Immature natural killer cell (primary cell): ENCODE results near the gene SOX6. TPM values are rescaled to one million over a fixed set of nuclear protein-coding genes. Genes with fewer than 3 reads are reported as not detected.
"Not testable (repeated sequence)": the region's sequence is repeated elsewhere in the genome, so short reads cannot be mapped to it uniquely, and the experiment has no call there.

Experiments used
- DNase-seq, 3 donors: peaks; one replicate each; pipeline ENCODE4 v3.0.0; 2022; ENCODE audit warnings: mixed read lengths in 1 of 3
- H3K27ac Mint-ChIP-seq, 6 donors: one replicate each; pipeline ENCODE4 v1.8.0; 2020; ENCODE audit warnings: mixed read lengths in 6 of 6, mild to moderate bottlenecking in 5 of 6, inconsistent platforms in 4 of 6, moderate library complexity in 3 of 6
- H3K27me3 Mint-ChIP-seq, 3 donors: one replicate each; pipeline ENCODE4 v1.8.0; 2020 to 2021; ENCODE audit warnings: low read depth in 3 of 3, mild to moderate bottlenecking in 3 of 3, mixed read lengths in 3 of 3, moderate library complexity in 3 of 3, inconsistent platforms in 1 of 3
- H3K36me3 Mint-ChIP-seq, 3 donors: one replicate each; pipeline ENCODE4 v1.8.0; 2020; ENCODE audit warnings: mixed read lengths in 3 of 3, inconsistent platforms in 2 of 3, mild to moderate bottlenecking in 2 of 3
- H3K4me1 Mint-ChIP-seq, 2 donors: one replicate each; pipeline ENCODE4 v1.8.0; 2020; ENCODE audit warnings: inconsistent platforms in 2 of 2, mild to moderate bottlenecking in 2 of 2, mixed read lengths in 2 of 2, moderate library complexity in 1 of 2
- H3K4me3 Mint-ChIP-seq, 5 donors: one replicate each; pipeline ENCODE4 v1.8.0; 2020; ENCODE audit warnings: mild to moderate bottlenecking in 5 of 5, mixed read lengths in 5 of 5, inconsistent platforms in 3 of 5, moderate library complexity in 3 of 5
- H3K9me3 Mint-ChIP-seq, 6 donors: one replicate each; pipeline ENCODE4 v1.8.0; 2020; ENCODE audit warnings: mild to moderate bottlenecking in 6 of 6, mixed read lengths in 6 of 6, inconsistent platforms in 4 of 6, moderate library complexity in 3 of 6
- polyA plus RNA-seq, 3 donors: library from polyadenylated mRNA; unstranded; fragments of 300-500 nt; fragmentation: Illumina TruSeq; gene quantifications; one replicate each; pipeline ENCODE4 v1.2.3, GENCODE V29; 2021

SOX6 gene
- not detected for polyA plus RNA-seq

DNA sequence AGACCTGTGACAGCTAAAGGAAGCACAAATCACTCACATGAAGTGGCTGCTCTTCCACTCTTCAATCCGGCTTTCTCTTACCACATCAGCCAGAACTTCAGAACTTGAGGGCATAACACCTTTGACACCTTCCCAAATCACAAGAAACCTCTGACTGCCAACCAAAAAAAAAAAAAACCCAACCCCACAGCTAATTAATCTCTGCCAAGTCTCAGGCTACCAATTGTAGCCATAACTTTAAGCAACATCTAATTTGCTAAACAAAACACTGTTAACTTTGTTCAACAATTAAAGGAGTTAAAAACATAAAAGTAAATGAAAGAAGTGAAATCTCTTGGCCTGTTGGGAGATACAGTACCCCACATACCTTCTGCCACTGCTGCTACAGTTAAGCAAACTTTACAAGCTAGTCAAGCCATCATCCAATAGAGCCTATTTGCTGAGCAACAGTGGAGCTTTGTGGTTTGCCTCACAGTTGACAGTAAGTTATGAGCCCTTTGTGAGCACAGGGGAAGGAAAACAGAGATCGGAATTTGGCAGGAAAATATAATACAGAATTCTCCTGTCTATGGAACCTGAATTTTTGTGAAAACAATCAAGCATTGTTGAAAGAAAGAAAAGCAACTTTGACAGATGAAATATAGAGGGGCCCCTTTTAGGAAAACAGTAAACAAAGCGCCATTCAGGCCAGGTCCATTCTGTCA lies at the start of gene SOX6:
Gene SOX6, minus strand, starts transcription at position 490 of the 704 bp plus-strand sequence. CDS start 15,298 bp downstream, outside the sequence.
- peaks cover 2 to 25% (median 8%) of the 10 kb centered on the region in 6 donors for H3K9me3 Mint-ChIP-seq
- peaks cover 0 to 4% (median 2%) of the 10 kb centered on the region in 3 donors for H3K27me3 Mint-ChIP-seq
- H3K27ac Mint-ChIP-seq: no peak within 1 kb of the TSS
- no peak within 1 kb of the TSS for H3K4me3 Mint-ChIP-seq
- H3K4me1 Mint-ChIP-seq: no peaks in the 10 kb centered on the region
- DNase-seq: no peak
- H3K36me3 Mint-ChIP-seq: no peaks in the 10 kb centered on the region

DNA sequence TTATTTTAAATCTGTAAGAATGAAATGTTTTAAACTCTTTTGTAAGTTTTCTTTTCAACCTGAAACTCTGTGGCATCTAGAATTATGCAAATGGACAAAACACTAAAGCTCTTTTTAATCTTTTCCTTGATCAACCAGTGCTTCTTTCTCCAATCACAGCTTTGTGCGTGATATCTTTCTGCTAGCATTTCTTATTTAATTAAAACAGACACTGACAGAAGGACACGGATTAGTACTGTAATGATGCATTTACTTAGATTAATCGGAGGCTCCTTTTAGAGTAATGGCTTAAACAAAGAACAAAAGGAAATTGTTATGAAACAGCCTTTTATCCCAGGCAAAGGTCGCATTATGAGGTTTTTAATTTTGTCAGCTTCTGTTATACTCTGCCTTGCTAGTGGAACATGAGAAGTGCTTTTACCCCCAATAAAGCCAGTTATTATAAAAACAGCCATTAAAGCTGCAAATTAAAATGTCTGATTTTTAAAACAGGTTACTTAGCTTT lies 48.5 kb upstream of the SOX6 start:
- no peak for DNase-seq
- Mint-ChIP-seq H3K27me3 (no peaks in the 10 kb centered on the region), H3K27ac (no peak overlapping the region), H3K4me1 (no peaks in the 10 kb centered on the region), H3K4me3 (no peak overlapping the region), H3K36me3 (no peaks in the 10 kb centered on the region), H3K9me3 (peaks cover 3 to 43% (median 6%) of the 10 kb centered on the region in 6 donors)

- no peaks in the 10 kb centered on the region for H3K36me3 Mint-ChIP-seq
- H3K4me3 Mint-ChIP-seq: no peak overlapping the region
These were observed 47.5 kb upstream of the SOX6 start for GRCh38 chr11:16403851-16404250.

DNA sequence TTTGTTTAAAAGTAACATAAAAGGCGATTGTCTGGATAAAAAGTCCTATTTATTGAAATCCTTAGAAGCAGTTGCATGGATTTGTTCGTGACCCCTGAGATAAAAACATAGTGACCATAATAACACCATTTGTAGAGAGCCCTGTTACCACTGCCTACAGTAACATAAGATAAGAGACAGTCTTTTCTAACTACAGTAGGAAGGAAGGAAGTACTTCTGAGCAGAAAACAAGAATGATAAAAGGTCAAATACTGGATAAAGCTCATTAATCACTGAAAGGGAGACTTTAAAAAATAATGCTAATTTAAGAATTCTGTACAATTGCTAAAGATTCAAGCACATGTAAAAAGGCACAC lies 47.1 kb upstream of the SOX6 start:
- no peaks in the 10 kb centered on the region for H3K36me3 Mint-ChIP-seq
- no peaks in the 10 kb centered on the region for H3K4me1 Mint-ChIP-seq
- peaks cover 4 to 39% (median 8%) of the 10 kb centered on the region in 6 donors for H3K9me3 Mint-ChIP-seq
- H3K4me3 Mint-ChIP-seq: no peak overlapping the region
- no peak for DNase-seq
- no peak overlapping the region for H3K27ac Mint-ChIP-seq
- no peaks in the 10 kb centered on the region for H3K27me3 Mint-ChIP-seq

More at GRCh38 chr11:16403851-16404250, 47.5 kb upstream of the SOX6 start:
- Mint-ChIP-seq H3K4me1 (no peaks in the 10 kb centered on the region), H3K9me3 (peaks cover 3 to 42% (median 8%) of the 10 kb centered on the region in 6 donors), H3K27me3 (no peaks in the 10 kb centered on the region), H3K27ac (no peak overlapping the region)
- no peak for DNase-seq

DNA sequence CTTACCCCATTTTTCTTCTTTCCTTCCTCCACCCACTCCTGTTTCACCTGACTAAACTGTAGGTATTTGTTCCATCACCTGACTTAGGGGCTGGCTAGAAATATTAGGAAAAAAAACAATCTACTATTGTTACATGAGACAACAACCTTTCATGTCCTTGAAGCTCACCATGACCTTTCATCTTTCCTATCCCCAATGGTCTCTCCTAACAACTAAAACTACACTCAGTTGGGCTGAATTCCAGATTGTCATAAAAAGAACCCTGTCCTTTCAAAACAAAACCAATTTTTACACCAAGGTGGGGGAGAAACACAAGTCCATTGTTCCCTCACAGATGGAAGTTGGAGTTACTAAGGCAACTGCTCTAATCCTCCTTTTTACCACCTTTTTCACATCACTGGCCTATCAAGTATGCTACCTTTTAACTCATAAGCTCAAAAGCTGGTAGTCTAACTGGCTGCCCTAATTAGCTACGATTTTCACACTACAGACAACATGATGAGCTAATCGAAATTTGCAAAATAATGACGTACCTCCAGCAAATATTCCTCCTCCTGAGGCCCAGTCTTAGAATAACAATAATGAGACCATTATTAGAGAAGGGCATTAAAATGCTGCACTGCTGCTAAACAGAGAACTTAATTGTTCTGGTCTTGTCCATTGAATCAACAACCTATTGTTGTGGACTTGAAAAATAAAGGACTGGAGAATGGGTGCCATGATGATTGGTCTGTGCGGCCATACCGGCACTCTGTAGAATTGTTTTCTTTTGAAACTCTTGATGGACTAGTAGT lies 46.5 kb upstream of the SOX6 start:
- no peak for DNase-seq
- peaks cover 6 to 38% (median 9%) of the 10 kb centered on the region in 6 donors for H3K9me3 Mint-ChIP-seq
- H3K4me3 Mint-ChIP-seq: no peak overlapping the region
- H3K27ac Mint-ChIP-seq: no peak overlapping the region
- no peaks in the 10 kb centered on the region for H3K4me1 Mint-ChIP-seq
- H3K27me3 Mint-ChIP-seq: no peaks in the 10 kb centered on the region
- no peaks in the 10 kb centered on the region for H3K36me3 Mint-ChIP-seq

- H3K9me3 Mint-ChIP-seq: peaks cover 1 to 42% (median 9%) of the 10 kb centered on the region in 6 donors
- no peaks in the 10 kb centered on the region for H3K36me3 Mint-ChIP-seq
These were observed 41.0 kb upstream of the SOX6 start for GRCh38 chr11:16397390-16397789.

DNA sequence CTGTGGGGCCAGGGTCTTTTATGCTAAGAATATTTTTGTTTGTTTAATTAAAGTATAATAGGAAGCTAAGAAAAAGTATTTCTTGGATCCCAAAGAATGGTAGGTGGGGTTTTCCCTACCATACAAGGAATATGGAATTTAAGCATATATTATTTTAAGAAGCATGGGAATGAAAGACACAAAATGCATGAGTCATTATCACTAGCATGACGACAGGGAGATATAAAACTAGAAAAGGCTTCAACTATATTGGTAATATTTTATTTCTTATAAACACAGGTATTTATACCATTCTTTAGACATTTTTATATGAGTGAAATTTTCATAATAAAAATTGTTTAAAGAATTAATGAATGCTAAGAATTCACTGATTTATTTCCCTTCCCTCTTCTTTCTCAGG lies 39.3 kb upstream of the SOX6 start:
- DNase-seq: no peak

More at GRCh38 chr11:16397390-16397789, 41.0 kb upstream of the SOX6 start:
- H3K27ac Mint-ChIP-seq: no peak overlapping the region
- no peak for DNase-seq
- peaks cover 0 to 2% (median 0%) of the 10 kb centered on the region in 3 donors for H3K27me3 Mint-ChIP-seq
- H3K4me3 Mint-ChIP-seq: no peak overlapping the region
- no peaks in the 10 kb centered on the region for H3K4me1 Mint-ChIP-seq

DNA sequence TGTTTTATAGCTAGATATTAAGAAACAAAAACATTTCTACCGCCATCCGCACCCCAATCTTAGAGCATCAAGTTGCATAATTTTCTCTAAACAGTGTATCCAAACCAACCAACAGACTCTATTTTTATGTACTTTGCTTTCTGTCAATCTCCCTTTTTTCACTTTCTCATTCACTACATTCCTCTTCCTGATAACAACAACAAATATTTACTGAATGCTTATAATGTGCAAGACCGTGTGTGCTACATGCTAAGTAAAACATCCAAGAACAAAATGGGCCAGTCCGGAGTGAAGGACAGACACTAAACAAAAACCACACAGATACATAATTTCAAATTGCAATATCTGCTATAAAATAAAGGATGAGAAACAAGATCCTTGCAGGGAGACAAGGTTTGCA lies 38.6 kb upstream of the SOX6 start:
- Mint-ChIP-seq H3K36me3 (no peaks in the 10 kb centered on the region), H3K4me3 (no peak overlapping the region), H3K4me1 (no peaks in the 10 kb centered on the region), H3K27ac (no peak overlapping the region), H3K27me3 (peaks cover 0 to 2% (median 0%) of the 10 kb centered on the region in 3 donors), H3K9me3 (peaks cover 8 to 44% (median 14%) of the 10 kb centered on the region in 6 donors)
- no peak for DNase-seq

More for the DNA sequence above, 39.3 kb upstream of the SOX6 start:
- no peak overlapping the region for H3K27ac Mint-ChIP-seq
- H3K9me3 Mint-ChIP-seq: peaks cover 2 to 41% (median 10%) of the 10 kb centered on the region in 6 donors
- H3K36me3 Mint-ChIP-seq: no peaks in the 10 kb centered on the region
- no peaks in the 10 kb centered on the region for H3K4me1 Mint-ChIP-seq
- peaks cover 0 to 2% (median 0%) of the 10 kb centered on the region in 3 donors for H3K27me3 Mint-ChIP-seq
- no peak overlapping the region for H3K4me3 Mint-ChIP-seq

- Mint-ChIP-seq H3K36me3 (no peaks in the 10 kb centered on the region), H3K4me3 (no peak overlapping the region), H3K4me1 (no peaks in the 10 kb centered on the region), H3K27ac (no peak overlapping the region), H3K27me3 (peaks cover 0 to 2% (median 0%) of the 10 kb centered on the region in 3 donors), H3K9me3 (peaks cover 7 to 52% (median 15%) of the 10 kb centered on the region in 6 donors)
- DNase-seq: no peak
These were observed 37.0 kb upstream of the SOX6 start for GRCh38 chr11:16393340-16393739.

GRCh38 chr11:16392616-16393015 lies 36.3 kb upstream of the SOX6 start:
- Mint-ChIP-seq H3K27ac (no peak overlapping the region), H3K4me1 (no peaks in the 10 kb centered on the region), H3K36me3 (no peaks in the 10 kb centered on the region), H3K4me3 (no peak overlapping the region), H3K9me3 (peaks cover 7 to 50% (median 14%) of the 10 kb centered on the region in 6 donors), H3K27me3 (peaks cover 0 to 2% (median 0%) of the 10 kb centered on the region in 3 donors)
- DNase-seq: no peak

- not testable (repeated sequence) for H3K27ac Mint-ChIP-seq, H3K4me3 Mint-ChIP-seq, DNase-seq, H3K36me3 Mint-ChIP-seq, H3K4me1 Mint-ChIP-seq, H3K27me3 Mint-ChIP-seq
- H3K9me3 Mint-ChIP-seq: peaks cover 7 to 60% (median 13%) of the 10 kb centered on the region in 6 donors
These were observed 34.5 kb upstream of the SOX6 start for GRCh38 chr11:16390826-16391225.

GRCh38 chr11:16385099-16385498 lies 28.8 kb upstream of the SOX6 start:
- DNase-seq: no peak
- Mint-ChIP-seq H3K36me3 (no peaks in the 10 kb centered on the region), H3K9me3 (peaks cover 2 to 46% (median 6%) of the 10 kb centered on the region in 6 donors), H3K4me1 (no peaks in the 10 kb centered on the region), H3K27me3 (no peaks in the 10 kb centered on the region), H3K4me3 (no peak overlapping the region), H3K27ac (no peak overlapping the region)

DNA sequence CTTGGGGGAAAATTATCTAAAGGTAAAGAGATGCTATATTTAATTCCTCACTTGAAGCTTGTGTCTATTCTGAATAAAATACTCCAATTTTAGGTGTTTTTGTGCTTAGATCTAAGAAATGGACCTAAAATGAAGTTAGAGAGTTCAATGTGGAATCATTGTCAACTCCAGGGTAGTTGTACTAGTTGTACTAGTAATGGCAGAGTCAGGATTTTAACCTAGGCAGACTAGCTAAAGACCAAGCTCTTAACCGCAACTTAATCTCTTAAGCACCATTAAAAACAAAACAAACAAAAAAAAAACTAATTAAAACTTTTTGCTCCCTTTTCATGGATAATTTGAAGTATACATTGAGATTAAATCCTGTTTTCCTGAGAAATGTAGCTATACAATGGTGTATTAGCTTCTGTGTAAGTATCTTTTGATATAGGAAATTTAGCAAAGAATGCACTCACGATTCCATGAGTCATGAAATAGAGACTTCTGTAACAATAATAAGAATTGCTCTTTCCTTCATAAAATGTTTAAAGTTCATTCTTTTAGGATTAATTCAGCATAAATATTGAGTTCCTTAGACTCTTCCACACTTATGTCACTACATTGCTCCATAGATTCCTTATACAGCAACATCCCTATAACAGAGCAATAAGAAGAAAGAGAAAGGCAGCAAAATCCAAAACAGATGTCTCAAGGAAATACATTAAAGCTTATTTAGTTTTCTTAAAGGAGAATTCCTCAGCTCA lies 26.5 kb upstream of the SOX6 start:
- Mint-ChIP-seq H3K4me1 (no peaks in the 10 kb centered on the region), H3K9me3 (peaks cover 0 to 31% (median under 1%) of the 10 kb centered on the region in 6 donors), H3K36me3 (no peaks in the 10 kb centered on the region), H3K27me3 (no peaks in the 10 kb centered on the region), H3K27ac (no peak overlapping the region), H3K4me3 (no peak overlapping the region)
- DNase-seq: no peak
